ENCODE measurements around the gene DIAPH3.

The DIAPH3 gene

GRCh38 chr13:60152904-60153303 lies 10.8 kb downstream of the DIAPH3 start:
- Histone ChIP-seq H3K27ac (ENCODE audit: insufficient read depth, low read depth, low read length, poor library complexity, severe bottlenecking) (no peak overlapping the region), H3K4me1 (ENCODE audit: control insufficient read depth, insufficient read depth, low read length) (no peaks in the 10 kb centered on the region), H3K4me3 (ENCODE audit: insufficient read depth, low read depth, low read length) (no peak overlapping the region), H3K36me3 (ENCODE audit: control insufficient read depth, insufficient read depth, low read length) (no peaks in the 10 kb centered on the region), H3K27me3 (ENCODE audit: control insufficient read depth, insufficient read depth, low read length, poor library complexity, severe bottlenecking) (no peaks in the 10 kb centered on the region), H3K9me3 (ENCODE audit: control insufficient read depth, low read length) (no peaks in the 10 kb centered on the region)

GRCh38 chr13:60152114-60152513 lies 11.6 kb downstream of the DIAPH3 start:
- Histone ChIP-seq H3K27ac (ENCODE audit: insufficient read depth, low read depth, low read length, poor library complexity, severe bottlenecking) (no peak overlapping the region), H3K4me1 (ENCODE audit: control insufficient read depth, insufficient read depth, low read length) (no peaks in the 10 kb centered on the region), H3K36me3 (ENCODE audit: control insufficient read depth, insufficient read depth, low read length) (no peaks in the 10 kb centered on the region), H3K9me3 (ENCODE audit: control insufficient read depth, low read length) (no peaks in the 10 kb centered on the region), H3K27me3 (ENCODE audit: control insufficient read depth, insufficient read depth, low read length, poor library complexity, severe bottlenecking) (no peaks in the 10 kb centered on the region), H3K4me3 (ENCODE audit: insufficient read depth, low read depth, low read length) (no peak overlapping the region)

GRCh38 chr13:60150538-60150937 lies 13.2 kb downstream of the DIAPH3 start:
- H3K4me1 ChIP-seq (ENCODE audit: control insufficient read depth, insufficient read depth, low read length) = no peaks in the 10 kb centered on the region
- no peak overlapping the region for H3K4me3 ChIP-seq (ENCODE audit: insufficient read depth, low read depth, low read length)
- H3K27me3 ChIP-seq (ENCODE audit: control insufficient read depth, insufficient read depth, low read length, poor library complexity, severe bottlenecking) = no peaks in the 10 kb centered on the region
- H3K9me3 ChIP-seq (ENCODE audit: control insufficient read depth, low read length) = no peaks in the 10 kb centered on the region
- no peaks in the 10 kb centered on the region for H3K36me3 ChIP-seq (ENCODE audit: control insufficient read depth, insufficient read depth, low read length)
- H3K27ac ChIP-seq (ENCODE audit: insufficient read depth, low read depth, low read length, poor library complexity, severe bottlenecking) = no peak overlapping the region
- WGBS, 2 experiments = 93 to 95% methylated on average over 2 of the region's 2 CpGs

- Histone ChIP-seq H3K9me3 (ENCODE audit: control insufficient read depth, low read length) (no peaks in the 10 kb centered on the region), H3K4me1 (ENCODE audit: control insufficient read depth, insufficient read depth, low read length) (no peaks in the 10 kb centered on the region), H3K36me3 (ENCODE audit: control insufficient read depth, insufficient read depth, low read length) (no peaks in the 10 kb centered on the region), H3K27me3 (ENCODE audit: control insufficient read depth, insufficient read depth, low read length, poor library complexity, severe bottlenecking) (no peaks in the 10 kb centered on the region), H3K4me3 (ENCODE audit: insufficient read depth, low read depth, low read length) (no peak overlapping the region), H3K27ac (ENCODE audit: insufficient read depth, low read depth, low read length, poor library complexity, severe bottlenecking) (no peak overlapping the region)
- 96 to 98% methylated on average over 4 of the region's 4 CpGs for WGBS, 2 experiments
Observed at GRCh38 chr13:60148918-60149317, 14.8 kb downstream of the DIAPH3 start.

GRCh38 chr13:60147361-60147760 lies 16.4 kb downstream of the DIAPH3 start:
- Histone ChIP-seq H3K4me3 (ENCODE audit: insufficient read depth, low read depth, low read length) (no peak overlapping the region), H3K4me1 (ENCODE audit: control insufficient read depth, insufficient read depth, low read length) (no peaks in the 10 kb centered on the region), H3K9me3 (ENCODE audit: control insufficient read depth, low read length) (no peaks in the 10 kb centered on the region), H3K27me3 (ENCODE audit: control insufficient read depth, insufficient read depth, low read length, poor library complexity, severe bottlenecking) (no peaks in the 10 kb centered on the region), H3K27ac (ENCODE audit: insufficient read depth, low read depth, low read length, poor library complexity, severe bottlenecking) (no peak overlapping the region), H3K36me3 (ENCODE audit: control insufficient read depth, insufficient read depth, low read length) (no peaks in the 10 kb centered on the region)

GRCh38 chr13:60146471-60146870 lies 17.3 kb downstream of the DIAPH3 start:
- no peak overlapping the region for H3K4me3 ChIP-seq (ENCODE audit: insufficient read depth, low read depth, low read length)
- no peaks in the 10 kb centered on the region for H3K4me1 ChIP-seq (ENCODE audit: control insufficient read depth, insufficient read depth, low read length)
- no peaks in the 10 kb centered on the region for H3K36me3 ChIP-seq (ENCODE audit: control insufficient read depth, insufficient read depth, low read length)
- H3K27ac ChIP-seq (ENCODE audit: insufficient read depth, low read depth, low read length, poor library complexity, severe bottlenecking) = no peak overlapping the region
- WGBS, 2 experiments = 98 to 100% methylated on average over 1 to 2 of the region's 2 CpGs
- H3K27me3 ChIP-seq (ENCODE audit: control insufficient read depth, insufficient read depth, low read length, poor library complexity, severe bottlenecking) = no peaks in the 10 kb centered on the region
- H3K9me3 ChIP-seq (ENCODE audit: control insufficient read depth, low read length) = no peaks in the 10 kb centered on the region

- no peaks in the 10 kb centered on the region for H3K4me1 ChIP-seq (ENCODE audit: control insufficient read depth, insufficient read depth, low read length)
- no peak overlapping the region for H3K27ac ChIP-seq (ENCODE audit: insufficient read depth, low read depth, low read length, poor library complexity, severe bottlenecking)
- H3K4me3 ChIP-seq (ENCODE audit: insufficient read depth, low read depth, low read length) = no peak overlapping the region
- no peaks in the 10 kb centered on the region for H3K9me3 ChIP-seq (ENCODE audit: control insufficient read depth, low read length)
- H3K36me3 ChIP-seq (ENCODE audit: control insufficient read depth, insufficient read depth, low read length) = no peaks in the 10 kb centered on the region
- no peaks in the 10 kb centered on the region for H3K27me3 ChIP-seq (ENCODE audit: control insufficient read depth, insufficient read depth, low read length, poor library complexity, severe bottlenecking)
- 69 to 90% methylated on average over 3 of the region's 3 CpGs for WGBS, 2 experiments
Observed at GRCh38 chr13:60143775-60144174, 20.0 kb downstream of the DIAPH3 start.

- no peak overlapping the region for H3K27ac ChIP-seq (ENCODE audit: insufficient read depth, low read depth, low read length, poor library complexity, severe bottlenecking)
- H3K36me3 ChIP-seq (ENCODE audit: control insufficient read depth, insufficient read depth, low read length) = no peaks in the 10 kb centered on the region
- no peak overlapping the region for H3K4me3 ChIP-seq (ENCODE audit: insufficient read depth, low read depth, low read length)
- no peaks in the 10 kb centered on the region for H3K27me3 ChIP-seq (ENCODE audit: control insufficient read depth, insufficient read depth, low read length, poor library complexity, severe bottlenecking)
- WGBS, 2 experiments = 95 to 98% methylated on average over 3 of the region's 3 CpGs
- no peaks in the 10 kb centered on the region for H3K9me3 ChIP-seq (ENCODE audit: control insufficient read depth, low read length)
- no peaks in the 10 kb centered on the region for H3K4me1 ChIP-seq (ENCODE audit: control insufficient read depth, insufficient read depth, low read length)
Observed at GRCh38 chr13:60139272-60139671, 24.5 kb downstream of the DIAPH3 start.

- Histone ChIP-seq H3K4me1 (ENCODE audit: control insufficient read depth, insufficient read depth, low read length) (no peaks in the 10 kb centered on the region), H3K27me3 (ENCODE audit: control insufficient read depth, insufficient read depth, low read length, poor library complexity, severe bottlenecking) (no peaks in the 10 kb centered on the region), H3K36me3 (ENCODE audit: control insufficient read depth, insufficient read depth, low read length) (no peaks in the 10 kb centered on the region), H3K4me3 (ENCODE audit: insufficient read depth, low read depth, low read length) (no peak overlapping the region), H3K27ac (ENCODE audit: insufficient read depth, low read depth, low read length, poor library complexity, severe bottlenecking) (no peak overlapping the region), H3K9me3 (ENCODE audit: control insufficient read depth, low read length) (no peaks in the 10 kb centered on the region)
- WGBS, 2 experiments = 80% methylated on average over 1 of the region's 1 CpG; no CpG with 5 or more reads in 1 of the 2 experiments
Observed at GRCh38 chr13:60138674-60139073, 25.1 kb downstream of the DIAPH3 start.

GRCh38 chr13:60137911-60138560 lies 25.7 kb downstream of the DIAPH3 start:
- WGBS, 2 experiments = 95% methylated on average over 8 of the region's 8 CpGs
- H3K9me3 ChIP-seq (ENCODE audit: control insufficient read depth, low read length) = no peaks in the 10 kb centered on the region
- no peak overlapping the region for H3K4me3 ChIP-seq (ENCODE audit: insufficient read depth, low read depth, low read length)
- no peaks in the 10 kb centered on the region for H3K27me3 ChIP-seq (ENCODE audit: control insufficient read depth, insufficient read depth, low read length, poor library complexity, severe bottlenecking)
- H3K36me3 ChIP-seq (ENCODE audit: control insufficient read depth, insufficient read depth, low read length) = no peaks in the 10 kb centered on the region
- no peaks in the 10 kb centered on the region for H3K4me1 ChIP-seq (ENCODE audit: control insufficient read depth, insufficient read depth, low read length)
- H3K27ac ChIP-seq (ENCODE audit: insufficient read depth, low read depth, low read length, poor library complexity, severe bottlenecking) = no peak overlapping the region

- no peaks in the 10 kb centered on the region for H3K9me3 ChIP-seq (ENCODE audit: control insufficient read depth, low read length)
- no peak overlapping the region for H3K27ac ChIP-seq (ENCODE audit: insufficient read depth, low read depth, low read length, poor library complexity, severe bottlenecking)
- H3K36me3 ChIP-seq (ENCODE audit: control insufficient read depth, insufficient read depth, low read length) = no peaks in the 10 kb centered on the region
- no peak overlapping the region for H3K4me3 ChIP-seq (ENCODE audit: insufficient read depth, low read depth, low read length)
- no peaks in the 10 kb centered on the region for H3K27me3 ChIP-seq (ENCODE audit: control insufficient read depth, insufficient read depth, low read length, poor library complexity, severe bottlenecking)
- WGBS, 2 experiments = 86% methylated on average over 1 of the region's 1 CpG; no CpG with 5 or more reads in 1 of the 2 experiments
- no peaks in the 10 kb centered on the region for H3K4me1 ChIP-seq (ENCODE audit: control insufficient read depth, insufficient read depth, low read length)
Observed at GRCh38 chr13:60135344-60135743, 28.4 kb downstream of the DIAPH3 start.

Data from ectodermal cell (in vitro differentiated cells).